GM21619 (cell line): Measurements from ENCODE around the gene SPDYE1.
"Not testable (repeated sequence)": the region's sequence is repeated elsewhere in the genome, so short reads cannot be mapped to it uniquely, and the experiment has no call there.

Experiments
- ATAC-seq: cut with Tn5 transposase; IDR thresholded peaks from one replicate; pipeline ENCODE4 v1.9.1; 2021; ENCODE audit not compliant: unreplicated experiment

Gene SPDYE1

DNA sequence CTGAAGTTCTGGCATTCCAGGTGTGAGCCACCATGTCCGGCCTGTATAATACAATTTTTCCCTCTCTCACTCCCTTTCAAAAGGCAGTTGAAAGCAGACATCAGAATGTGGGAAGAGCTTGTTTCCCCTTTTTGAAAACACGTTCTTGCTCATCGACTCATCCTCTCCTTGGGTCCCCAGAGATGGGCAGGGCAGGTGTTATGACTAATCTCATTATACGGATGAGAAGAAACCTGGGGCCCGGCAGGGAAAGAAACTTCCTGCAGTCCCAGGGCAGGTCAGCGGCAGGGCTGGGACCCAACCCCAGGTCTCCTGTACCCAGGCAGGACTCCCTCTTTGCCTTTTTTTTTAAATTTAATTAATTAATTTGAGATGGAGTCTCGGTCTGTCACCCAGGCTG, 4.8 kb upstream of the SPDYE1 start:
- ATAC-seq = peak; percentile 88

DNA sequence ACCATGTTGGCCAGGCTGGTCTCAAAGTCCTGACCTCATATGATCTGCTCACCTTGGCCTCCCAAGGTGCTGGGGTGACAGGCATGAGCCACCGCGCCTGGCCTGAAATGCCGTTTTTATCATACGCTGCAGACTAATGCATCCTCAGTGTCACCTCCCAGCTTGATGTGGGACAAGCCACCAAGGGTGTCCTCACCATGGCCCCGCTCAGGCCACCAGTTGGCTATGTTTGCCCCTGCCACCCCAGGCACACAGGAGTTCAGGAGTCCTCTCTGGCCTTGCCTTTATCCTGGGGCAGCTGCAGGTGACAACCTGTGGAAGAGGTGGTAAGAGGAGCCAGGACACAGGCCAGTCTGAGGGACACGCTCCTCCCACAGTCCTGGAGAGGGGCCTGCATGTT, 3.0 kb upstream of the SPDYE1 start:
- not testable (repeated sequence) for ATAC-seq

DNA sequence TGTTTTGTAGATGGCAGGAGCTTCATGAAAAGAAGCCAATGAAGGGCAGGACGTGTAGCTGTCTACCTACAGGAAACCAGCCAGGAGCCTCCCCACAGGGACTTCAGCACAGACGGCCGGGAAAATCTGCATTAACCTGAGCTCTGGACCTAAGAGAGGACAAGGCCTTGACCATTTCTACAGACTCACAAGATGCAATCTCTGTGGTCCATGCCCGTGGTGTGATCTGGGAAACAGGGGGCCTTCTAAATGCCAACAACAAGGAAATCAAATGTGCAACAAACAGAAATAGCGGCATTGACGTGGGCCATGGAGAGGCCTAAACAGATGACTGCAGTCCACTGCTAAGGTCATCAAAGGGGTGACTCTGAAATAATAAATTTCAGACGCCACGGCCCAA, 14.4 kb downstream of the SPDYE1 start:
- not testable (repeated sequence) for ATAC-seq

DNA sequence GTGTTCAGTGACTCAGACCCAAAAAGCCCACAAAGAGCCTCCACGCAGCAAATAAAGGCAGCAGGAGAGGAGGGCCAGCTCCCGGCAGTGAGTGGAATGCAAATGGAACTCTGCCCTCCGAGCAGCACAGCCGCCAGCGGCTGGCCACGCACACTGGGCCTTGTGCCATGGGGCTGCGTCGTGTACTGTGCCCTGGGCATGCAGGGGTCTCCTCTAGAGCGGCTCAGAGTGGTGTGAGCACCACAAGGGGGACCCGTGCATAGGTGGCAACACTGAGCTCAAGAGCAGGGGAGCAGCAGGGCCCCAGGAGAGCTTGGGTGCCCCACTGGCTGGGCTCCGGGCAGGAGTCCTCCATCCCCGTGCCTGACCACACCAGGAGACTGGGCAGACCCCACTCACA, 17.4 kb downstream of the SPDYE1 start:
- ATAC-seq = not testable (repeated sequence)

DNA sequence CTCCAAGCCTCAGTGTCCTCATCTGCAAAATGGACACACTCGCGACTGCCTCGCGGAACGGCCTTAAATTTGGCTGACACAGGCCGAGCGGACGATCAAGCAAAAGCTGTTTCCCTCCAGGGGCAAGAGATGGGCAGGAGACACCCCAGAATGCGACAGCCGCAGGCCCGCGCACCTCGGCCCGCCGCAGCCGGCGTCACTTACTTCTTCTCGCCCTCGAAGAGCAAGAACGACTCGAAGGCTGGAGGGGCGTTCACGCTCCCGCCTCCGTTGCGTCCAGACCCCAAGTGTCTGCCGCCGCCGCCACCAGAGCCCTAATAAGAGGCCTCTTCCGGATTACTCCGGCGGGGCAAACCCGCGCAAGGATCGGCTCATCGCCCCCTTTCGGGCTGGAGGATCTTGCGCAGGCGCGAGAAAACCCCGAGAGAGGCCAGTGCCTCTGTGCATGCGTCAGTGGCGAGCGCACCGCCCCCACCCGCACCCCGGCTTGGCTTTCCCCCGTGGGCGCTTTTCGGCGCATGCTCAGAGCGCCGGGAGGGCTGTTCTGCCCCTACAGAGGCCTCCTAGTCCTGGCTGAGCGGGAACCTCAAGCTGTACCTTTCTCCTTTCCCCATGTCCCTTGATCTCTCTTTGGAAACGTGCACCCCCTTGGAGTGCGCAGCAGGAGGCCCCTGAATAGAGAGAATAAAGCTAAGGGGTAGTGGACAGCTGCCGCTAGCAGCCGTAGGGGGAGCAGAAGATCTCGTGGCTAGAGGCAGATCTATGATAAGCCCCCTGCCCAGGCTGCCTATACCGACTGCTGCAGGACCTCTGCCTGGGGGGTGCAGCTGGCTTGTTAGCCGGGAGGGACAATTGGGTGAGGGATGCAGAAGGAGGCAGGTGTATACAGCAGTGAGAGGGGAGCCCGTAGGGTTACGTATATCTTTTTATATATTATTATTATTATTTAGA, 21.4 kb downstream of the SPDYE1 start:
- peak; percentile 95 for ATAC-seq

DNA sequence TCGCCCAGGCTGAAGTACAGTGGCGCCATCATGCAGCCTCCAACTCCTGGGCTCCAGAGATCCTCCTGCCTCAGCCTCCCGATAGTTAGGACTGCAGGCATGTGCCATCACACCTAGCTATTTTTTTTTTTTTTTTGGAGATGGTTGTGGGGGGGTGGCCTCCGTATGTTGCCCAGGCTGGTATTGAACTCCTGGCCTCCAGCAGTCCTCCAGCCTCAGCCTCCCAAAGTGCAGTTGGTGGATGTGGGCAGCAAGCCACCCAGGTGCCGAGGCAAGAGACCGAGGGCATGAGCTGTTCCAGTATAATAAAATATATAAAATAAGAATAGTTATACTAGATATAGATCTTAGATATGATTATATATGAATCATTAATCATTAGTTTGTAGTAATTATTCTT, 22.1 kb downstream of the SPDYE1 start:
- ATAC-seq = not testable (repeated sequence)

DNA sequence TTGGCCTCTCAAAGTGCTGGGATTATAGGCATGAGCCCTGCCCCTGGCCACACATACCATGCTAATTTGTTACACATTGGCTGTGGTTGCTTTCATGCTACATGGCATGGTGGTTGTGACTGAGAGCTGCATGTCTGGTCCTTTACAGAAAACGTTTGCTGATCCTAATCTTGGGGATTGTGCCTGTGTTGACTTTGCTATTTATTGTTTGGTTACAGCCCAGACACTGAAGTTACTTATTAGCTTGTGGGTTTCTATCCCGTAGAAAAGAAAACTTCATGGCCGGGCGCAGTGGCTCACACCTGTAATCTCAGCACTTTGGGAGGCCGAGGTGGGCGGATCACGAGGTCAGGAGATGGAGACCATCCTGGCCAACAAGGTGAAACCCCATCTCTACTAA, 24.4 kb downstream of the SPDYE1 start:
- not testable (repeated sequence) for ATAC-seq

DNA sequence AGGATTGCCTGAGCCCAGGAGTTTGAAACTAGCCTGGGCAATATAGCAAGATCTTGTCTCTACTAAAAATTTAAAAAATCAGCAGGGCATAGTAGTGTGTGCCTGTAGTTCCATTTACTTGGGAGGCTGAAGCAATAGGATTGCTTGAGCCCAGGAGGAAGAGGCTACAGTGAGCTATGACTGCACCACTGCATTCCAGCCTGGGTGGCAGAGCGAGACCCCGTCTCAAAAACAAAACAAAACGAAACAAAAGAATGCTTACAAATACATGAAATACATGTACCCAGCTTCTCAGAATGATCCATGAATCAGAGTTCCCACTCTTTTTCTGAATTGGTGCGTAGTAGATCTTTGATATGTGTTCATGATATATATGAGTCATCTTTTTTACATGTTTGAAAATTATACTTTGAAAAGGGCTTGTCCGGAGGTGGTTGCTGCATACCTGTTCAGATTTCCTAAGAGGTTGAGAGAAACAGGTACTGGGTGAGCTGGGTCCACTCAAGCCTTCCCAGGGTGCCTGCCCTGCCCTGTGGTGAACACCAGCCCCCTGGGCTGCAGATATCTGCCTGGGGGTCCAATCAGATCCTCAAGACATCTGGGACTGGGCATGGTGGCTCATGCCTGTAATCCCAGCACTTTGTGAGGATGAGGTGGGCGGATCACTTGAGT, 25.2 kb downstream of the SPDYE1 start:
- ATAC-seq = not testable (repeated sequence)

DNA sequence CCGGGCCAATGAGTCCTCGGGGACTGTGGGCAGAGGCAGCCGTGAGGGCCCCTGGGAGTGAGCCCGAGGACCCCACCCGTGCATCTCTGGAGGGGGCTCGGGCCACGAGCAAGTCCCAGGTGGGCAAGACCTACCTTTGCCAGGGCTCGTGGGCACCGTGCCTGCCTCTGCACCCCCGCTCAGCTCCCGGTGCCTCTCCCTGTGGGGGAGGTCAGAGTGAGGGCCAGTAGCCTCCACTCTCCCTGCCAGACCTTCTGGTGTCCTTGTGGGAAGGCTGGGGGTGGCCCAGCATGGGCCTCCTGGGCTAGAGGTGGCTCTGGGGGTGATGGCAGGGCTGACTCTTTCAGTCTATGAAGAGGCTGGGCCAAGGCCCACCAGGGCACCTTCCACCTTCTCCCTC, 31.7 kb downstream of the SPDYE1 start:
- not testable (repeated sequence) for ATAC-seq

DNA sequence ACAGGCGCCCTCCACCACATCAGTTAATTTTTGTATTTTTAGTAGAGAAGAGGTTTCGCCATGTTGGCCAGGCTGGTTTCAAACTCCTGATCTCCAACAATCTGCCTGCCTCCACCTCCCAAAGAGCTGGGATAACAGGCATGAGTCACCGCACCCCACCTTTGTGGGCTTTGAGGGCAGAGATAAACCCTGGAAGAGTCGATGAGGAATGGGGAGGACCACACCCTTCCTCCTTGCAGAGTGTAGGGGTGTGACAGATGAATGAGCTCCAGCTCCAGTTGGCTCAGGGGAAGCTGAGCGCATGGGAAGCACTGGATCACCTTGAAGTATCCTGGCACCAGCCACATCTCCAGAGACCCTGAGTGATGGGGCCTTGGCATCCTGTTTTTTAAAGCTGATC, 32.3 kb downstream of the SPDYE1 start:
- ATAC-seq = not testable (repeated sequence)

DNA sequence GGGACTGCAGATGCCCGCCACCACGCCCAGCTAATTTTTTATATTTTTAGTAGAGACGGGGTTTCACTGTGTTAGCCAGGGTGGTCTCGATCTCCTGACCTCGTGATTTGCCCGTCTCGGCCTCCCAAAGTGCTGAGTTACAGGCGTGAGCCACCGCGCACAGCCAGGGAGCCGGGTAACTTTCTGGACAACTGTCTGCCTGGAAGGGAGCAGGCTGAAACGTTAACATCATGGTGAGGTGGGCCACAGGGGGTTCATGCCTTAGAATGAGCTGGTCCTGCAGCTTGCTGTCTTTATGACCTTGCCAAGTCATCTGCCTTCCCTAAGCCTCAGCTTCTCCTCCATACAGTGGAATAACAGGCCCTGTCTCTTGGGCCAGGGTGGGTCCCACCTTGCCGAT, 33.6 kb downstream of the SPDYE1 start:
- not testable (repeated sequence) for ATAC-seq

DNA sequence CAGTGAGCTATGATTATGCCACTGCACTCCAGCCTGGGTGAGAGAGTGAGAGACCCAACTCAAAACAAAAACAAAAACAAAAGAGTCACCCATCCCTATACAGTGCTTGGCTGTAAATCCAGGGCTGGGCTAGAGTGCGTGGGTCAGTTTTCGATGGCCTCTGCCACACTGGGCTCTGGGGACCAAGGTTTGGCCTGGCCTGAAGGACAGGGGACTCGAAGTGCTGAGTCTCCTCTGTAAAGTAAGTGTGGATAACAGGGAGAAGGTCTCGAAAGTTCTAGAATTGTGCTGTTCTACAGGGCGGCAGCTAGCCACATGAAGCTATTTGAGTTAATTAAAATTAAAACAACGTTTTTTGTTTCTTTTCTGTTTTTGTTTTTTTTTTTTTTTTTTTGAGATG, 34.3 kb downstream of the SPDYE1 start:
- ATAC-seq = not testable (repeated sequence)

DNA sequence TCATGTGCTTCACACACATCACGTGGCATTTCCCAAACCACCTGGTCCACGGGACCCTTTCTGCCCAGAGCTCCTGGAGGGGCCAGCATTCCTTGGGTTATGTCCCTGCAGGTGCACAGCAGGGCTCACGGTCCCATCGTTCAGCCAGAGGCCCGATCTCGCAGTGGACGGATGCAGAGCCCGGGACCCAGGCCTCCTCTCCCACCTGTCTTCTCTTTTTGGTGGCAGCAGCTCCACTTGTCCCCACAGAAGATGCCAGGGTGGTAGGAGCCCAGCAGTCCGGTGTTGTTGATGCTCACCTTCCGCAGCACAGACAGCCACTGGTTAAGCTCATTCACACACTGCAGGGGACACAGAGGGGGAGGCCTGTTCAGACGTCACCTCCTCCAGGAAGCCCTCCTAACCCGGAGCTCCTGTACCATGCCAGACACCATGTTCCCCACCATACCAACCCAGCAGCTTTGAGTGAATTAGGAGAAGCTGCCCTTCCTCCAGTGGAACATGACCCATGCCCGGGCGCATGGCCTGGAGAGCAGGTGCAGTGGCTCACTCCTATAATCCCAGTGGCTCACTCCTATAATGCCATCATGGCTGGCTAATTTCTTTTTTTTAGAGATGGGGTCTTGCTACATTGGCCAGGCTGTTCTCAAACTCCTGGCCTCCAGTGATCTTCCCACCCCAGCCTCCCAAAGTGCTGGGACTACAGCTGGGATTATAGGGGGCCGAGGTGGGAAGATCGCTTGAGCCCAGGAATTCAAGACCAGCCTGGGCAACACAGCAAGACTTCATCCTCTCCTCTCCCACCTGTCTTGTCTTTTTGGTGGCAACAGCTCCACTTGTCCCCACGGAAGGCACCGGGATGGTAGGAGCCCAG, 36.5 kb downstream of the SPDYE1 start:
- ATAC-seq = not testable (repeated sequence)

DNA sequence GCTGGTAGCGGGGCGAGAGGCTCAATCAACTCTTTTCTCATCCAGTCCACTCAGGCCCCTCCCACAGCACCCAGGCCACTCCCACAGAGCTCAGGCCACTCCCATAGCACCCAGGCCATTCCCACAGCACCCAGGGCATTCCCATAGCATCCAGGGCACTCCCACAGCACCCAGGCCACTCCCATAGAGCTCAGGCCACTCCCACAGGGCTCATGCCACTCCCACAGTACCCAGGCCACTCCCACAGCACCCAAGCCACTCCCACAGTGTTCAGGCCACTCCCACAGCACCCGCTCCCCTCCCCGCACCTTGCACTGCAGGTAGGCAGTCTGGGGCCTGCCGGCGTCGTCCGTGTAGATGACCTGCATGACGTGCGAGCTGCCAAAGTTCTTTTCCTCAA, 38.7 kb downstream of the SPDYE1 start:
- not testable (repeated sequence) for ATAC-seq

DNA sequence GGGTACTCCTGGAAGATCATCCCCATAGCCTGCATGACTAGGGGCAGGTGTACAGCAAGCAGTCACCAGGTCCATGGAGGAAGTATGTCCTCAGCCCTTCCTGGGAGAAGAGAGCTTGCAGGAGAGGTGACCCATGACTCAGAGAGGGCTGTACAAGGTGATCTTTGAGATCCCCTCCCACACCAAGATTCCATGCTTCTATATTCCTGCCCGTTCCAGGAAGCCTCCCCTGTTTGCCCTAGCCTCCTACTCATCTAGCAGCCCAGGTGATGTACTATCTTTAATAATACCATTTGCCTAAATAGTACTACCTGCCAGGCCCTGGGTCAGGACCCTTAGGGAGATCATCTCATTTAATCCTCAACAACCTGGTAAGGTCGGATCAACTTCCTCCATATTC, 40.3 kb downstream of the SPDYE1 start:
- ATAC-seq = not testable (repeated sequence)

DNA sequence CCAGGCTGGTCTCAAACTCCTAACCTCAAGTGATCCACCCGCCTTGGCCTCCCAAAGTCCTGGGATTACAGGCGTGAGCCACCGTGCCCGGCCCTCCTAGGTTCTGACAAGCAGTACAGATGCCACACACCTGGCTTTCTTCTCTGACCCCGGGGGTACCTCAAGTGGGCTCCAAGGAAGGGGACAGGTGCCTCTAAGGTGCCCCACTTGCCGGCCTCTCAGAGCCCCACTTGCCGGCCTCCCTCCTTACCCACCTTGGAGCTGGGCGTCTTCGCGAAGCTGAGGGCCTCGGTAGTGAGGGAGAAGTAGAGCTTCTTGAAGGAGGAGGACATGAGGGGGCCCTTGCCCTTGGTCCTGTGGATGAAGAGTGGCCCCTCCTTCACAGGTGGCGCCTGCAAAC, 40.9 kb downstream of the SPDYE1 start:
- not testable (repeated sequence) for ATAC-seq

DNA sequence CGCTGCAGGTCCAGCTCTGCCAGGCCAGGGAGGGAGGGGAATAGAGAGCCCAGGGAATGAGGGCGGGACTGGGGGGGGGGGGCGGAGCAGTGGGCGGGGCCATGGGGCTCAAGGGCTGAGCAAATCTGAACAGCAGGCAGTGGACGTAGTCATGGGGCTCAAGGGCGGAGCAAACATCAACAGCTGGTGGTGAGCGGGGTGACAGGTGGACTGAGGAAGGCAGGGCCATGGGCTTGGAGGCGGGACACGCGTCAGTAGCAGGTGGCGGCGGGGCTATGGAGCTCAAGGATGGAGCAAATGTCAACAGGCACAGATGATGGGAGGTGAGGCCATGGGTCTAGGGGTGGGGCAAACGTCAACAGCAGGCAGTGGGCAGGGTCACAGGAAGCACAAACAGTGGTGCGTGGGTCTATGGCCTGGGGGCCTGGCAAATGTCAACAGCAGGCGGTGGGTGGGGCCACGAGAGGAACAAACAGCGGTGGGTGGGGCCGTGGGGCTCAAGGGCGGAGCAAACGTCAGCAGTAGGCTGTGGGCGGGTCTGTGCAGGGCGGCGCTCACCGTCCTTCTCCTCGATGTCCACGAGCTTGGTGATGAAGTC, 41.4 kb downstream of the SPDYE1 start:
- ATAC-seq = peak; percentile 55

DNA sequence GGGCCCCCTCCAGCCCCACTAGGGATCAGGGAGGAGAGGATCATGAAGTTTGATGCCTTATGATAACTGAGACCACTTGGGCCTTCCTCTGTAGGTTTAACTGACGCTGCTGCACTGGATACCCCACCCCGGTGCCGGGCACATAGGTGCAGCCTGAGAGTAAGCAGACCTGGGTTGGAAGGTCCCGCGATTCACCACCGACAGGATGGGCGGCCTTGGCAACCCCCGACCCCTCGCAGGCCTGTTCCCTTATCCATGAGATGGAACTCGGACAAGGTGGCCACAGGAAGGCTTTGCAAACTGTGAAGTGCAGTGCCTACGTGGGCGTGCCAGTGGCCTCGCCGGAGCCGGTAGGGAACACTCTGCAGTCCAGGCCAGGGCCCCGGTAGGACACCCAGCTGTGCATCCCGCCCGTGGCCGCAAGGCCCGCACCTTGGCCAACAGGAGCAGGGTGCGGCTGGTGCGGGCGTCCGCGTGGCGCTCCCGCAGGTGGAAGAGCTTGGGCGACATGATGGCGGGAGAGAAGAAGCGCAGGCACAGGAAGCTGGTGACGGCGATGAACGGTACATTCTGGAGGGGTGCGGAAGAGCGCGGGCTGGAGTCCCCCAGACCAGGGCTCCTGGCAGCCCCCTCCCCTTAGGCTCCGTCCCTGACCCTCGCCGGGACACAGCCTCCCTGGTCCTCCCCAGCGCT, 42.2 kb downstream of the SPDYE1 start:
- ATAC-seq = peak; percentile 1

DNA sequence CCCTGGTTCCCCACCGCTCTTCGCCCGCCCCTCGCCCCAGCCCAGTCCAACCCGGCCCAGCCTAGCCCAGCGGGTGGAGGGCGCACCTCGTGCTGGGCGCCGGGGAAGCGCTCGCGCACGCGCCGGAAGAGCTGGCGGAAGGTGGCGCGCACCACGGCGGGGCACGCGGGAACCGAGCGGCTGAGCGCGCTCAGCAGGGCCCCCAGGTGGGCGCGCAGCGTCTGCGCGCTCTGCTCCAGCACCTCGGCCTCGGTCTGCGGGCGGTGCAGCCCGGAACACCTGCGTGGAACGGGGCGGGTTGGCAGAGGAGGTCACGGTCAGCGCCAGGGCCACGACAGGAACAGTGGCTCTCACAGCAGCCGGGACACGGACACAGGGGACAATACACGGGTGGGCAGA, 42.8 kb downstream of the SPDYE1 start:
- ATAC-seq = peak; percentile 43

DNA sequence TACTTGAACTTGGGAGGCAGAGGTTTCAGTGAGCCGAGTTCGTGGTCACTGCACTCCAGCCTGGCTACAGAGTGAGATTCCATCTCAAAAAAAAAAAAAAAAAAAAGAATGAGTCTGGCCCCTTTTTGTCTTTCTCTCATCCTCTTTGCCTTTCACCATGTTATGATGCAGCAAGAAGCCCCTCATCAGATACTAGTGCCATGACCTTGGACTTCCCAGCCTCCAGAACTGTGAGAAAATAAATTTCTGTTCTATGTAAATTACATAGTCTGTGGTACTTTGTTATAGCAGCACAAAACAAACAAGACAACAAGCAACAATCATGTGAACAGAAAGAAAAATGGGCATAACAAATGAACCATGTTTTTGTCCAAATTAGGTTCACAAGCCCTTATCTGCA, 44.5 kb downstream of the SPDYE1 start:
- no peak for ATAC-seq
